ENCODE measurements around the gene TPCN2.

The TPCN2 gene

DNA sequence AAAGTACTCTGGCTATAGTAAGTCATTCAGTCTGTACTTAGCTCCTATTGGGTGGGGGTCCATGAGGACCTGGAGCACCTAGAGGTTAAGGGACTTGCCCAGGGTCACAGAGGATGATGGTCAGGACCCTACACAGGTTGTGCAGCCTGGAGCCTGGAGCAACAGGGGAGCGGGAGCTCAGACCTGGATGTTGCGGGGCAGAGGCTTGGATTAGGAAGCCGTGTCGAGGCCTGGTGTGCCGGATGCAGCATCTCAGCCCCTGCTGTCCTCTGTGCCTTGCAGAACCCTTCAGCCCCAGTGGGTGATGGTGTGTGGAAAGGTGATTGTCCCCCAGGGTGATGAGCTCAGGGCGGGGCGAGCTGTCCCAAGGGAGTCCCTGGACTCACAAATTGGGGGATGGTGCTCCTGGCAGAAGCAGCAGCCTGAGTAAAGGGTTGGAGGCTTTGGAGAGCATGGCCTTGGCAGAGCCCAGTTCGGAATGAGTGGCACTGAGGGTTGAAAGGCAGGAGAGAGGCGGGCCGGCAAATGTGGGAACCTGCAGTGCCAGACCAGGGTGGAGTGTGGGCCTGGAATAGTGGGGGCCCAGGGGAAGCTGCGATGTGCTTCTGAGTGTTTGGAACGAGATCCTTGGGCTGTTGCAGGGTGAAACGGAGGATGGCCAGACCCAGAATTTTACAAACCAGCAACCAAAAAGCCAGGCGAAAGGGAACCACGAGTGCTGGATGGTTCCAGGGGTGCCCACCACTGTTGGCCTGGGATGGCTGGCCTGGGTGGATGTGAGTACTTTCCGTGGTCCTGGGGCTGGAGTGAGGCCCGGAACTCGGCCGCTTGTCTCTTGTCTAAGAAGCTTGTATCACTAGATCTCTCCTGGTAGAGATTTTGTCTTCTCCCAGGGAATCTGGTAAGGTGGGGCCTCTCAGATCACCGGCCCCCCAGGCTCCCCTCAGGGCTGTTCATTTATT is 2.9 kb downstream of the TPCN2 start:
- TF ChIP-seq, protein P1, sequence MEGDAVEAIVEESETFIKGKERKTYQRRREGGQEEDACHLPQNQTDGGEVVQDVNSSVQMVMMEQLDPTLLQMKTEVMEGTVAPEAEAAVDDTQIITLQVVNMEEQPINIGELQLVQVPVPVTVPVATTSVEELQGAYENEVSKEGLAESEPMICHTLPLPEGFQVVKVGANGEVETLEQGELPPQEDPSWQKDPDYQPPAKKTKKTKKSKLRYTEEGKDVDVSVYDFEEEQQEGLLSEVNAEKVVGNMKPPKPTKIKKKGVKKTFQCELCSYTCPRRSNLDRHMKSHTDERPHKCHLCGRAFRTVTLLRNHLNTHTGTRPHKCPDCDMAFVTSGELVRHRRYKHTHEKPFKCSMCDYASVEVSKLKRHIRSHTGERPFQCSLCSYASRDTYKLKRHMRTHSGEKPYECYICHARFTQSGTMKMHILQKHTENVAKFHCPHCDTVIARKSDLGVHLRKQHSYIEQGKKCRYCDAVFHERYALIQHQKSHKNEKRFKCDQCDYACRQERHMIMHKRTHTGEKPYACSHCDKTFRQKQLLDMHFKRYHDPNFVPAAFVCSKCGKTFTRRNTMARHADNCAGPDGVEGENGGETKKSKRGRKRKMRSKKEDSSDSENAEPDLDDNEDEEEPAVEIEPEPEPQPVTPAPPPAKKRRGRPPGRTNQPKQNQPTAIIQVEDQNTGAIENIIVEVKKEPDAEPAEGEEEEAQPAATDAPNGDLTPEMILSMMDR (IDR thresholded peaks at IDR 0.05; ENCODE audit: borderline replicate concordance, insufficient read depth, low read depth, low read length), result no peak

DNA sequence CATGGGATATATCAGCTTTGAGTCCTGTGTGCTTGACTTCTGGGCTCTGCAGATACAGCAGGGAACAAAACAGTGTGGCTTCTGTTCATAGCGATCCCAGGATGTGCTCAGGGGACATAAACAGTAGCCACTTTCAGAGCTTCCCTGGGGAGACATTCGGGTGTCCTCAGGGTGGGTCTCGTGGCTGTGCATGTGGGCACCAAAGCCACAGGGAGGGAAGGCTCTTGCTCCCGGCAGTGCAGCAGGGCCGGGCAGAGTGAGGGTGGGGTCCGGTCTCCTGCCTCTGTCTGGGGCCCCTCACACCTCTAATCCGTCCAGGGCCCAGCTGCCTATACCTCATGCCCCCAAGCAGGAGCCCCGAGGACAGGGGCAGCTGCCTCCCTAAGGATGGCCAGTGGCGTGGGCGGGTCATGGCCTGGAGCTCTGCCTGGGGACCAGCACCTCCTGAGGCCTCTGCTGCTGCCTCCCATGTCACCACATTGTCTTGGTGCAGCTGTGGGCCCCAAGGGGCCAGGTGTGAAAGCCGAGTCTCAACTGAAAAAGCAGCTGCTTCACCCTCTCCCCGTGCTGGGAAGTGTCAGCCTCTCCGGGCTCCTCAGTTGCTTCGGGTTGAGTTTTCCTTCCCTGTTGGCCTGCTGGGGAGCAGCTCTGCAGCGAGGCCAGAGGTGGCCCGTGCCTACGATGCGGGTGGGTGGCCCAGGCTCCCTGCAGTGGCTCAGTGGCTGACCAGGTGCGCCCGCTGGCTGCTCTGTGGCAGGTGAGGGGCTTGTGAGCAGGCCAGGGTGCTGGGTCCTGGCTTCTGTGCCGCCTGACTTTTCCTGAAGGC is 3.8 kb downstream of the TPCN2 start:
- H3K4me3 ChIP-seq (ENCODE audit: low read depth, low read length), result peak overlapping the region; percentile 37
- TF ChIP-seq, protein P1 (IDR thresholded peaks at IDR 0.05; ENCODE audit: borderline replicate concordance, insufficient read depth, low read depth, low read length), result no peak

More for the DNA sequence above, 2.9 kb downstream of the TPCN2 start:
- peak overlapping the region; percentile 37 for H3K4me3 ChIP-seq (ENCODE audit: low read depth, low read length)

DNA sequence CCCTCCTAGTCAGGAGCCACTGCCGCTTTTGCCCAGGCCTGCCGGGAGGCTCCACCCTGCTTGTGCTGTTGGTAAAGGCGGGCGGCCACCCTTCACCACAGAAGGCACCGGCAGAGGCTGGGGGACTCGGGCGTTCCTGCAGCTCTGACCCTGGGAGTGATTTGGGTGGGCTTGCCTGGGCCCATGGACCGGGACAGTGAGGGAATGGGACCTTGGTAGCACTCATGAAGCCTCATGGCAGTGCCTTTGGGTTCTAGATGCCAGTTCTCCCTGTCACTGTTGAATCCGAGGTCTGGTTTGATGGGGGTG is 4.4 kb downstream of the TPCN2 start:
- H3K4me3 ChIP-seq (ENCODE audit: low read depth, low read length), result no peak overlapping the region
- TF ChIP-seq, protein P1 (IDR thresholded peaks at IDR 0.05; ENCODE audit: borderline replicate concordance, insufficient read depth, low read depth, low read length), result no peak

DNA sequence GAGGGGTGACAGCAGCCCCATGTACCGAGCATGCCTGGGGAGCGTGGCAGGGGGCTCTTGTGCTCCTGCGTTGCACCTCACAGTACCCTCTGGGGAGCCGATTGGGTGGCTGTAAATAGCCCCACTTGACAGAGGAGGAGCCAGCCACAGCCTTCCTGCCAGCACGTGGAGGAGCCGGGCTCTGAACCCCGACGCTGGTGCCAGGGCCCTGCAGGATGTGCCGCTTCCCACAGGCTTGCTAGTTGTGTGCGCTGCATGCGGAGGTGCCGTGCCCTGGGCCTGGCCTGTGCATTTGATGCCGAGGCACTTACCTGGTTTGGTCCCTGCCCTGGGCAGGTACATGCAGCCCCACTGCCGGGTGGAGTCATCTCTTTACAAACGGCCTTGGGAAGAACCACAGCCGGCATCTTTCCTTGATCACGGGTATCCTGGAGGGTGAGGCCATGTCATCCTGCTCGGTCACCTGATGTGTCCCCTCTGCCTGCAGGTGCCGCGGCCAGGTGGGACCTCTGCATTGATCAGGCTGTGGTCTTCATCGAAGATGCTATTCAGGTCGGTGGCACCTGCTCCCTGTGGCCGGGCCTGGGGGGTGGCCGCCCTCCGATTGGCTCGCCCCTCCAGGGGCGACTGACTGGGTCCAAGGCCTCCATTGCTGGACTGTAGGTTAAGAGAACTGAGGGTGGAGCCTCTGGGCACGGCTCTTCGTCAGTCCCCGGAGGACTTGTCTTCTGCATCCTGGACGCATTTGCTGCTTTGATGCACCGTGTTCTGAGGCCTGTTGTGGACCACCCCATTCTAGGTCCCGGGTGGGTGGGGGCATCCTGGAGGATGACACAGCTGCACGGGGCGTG is 5.0 kb downstream of the TPCN2 start:
- TF ChIP-seq, protein P1 (IDR thresholded peaks at IDR 0.05; ENCODE audit: borderline replicate concordance, insufficient read depth, low read depth, low read length), result no peak
- no peak overlapping the region for H3K4me3 ChIP-seq (ENCODE audit: low read depth, low read length)

DNA sequence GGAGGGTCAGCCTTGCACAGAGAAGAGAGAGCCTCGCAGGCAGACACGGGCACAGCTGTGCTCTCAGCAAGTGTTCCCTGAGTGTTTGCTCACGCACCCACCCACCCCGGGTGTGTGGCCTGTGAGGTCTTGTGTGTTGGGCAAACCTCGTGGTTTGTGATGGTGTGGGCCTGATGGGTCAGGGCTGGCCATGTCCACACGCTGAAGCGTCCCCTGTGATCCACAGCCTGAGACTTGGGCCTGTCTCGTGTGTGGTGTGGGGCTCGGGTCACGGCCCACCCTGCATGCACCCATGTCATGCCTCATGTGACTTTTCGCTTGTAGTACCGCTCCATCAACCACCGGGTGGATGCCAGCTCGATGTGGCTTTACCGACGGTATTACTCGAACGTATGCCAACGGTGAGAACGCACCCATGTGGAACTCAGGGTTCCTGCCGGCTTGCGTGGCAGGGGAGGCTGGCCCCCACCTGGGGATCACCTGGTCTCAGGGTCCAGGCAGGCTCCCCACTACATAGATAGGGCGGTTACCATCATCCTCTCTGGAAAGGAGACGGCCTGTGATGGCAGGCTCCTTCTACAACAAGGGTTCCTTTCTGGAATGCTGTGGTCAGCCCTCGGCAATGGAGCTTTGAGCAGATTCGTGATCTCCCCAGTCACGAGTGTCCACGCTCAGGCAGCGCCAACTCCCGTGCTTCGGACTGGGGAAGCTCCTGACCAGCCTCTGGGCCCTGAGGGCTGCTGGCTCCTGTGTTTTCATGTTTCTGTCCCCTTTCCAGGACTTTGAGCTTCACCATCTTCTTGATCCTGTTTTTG is 5.9 kb downstream of the TPCN2 start:
- no peak overlapping the region for H3K4me3 ChIP-seq (ENCODE audit: low read depth, low read length)
- TF ChIP-seq, protein P1 (IDR thresholded peaks at IDR 0.05; ENCODE audit: borderline replicate concordance, insufficient read depth, low read depth, low read length), result no peak

DNA sequence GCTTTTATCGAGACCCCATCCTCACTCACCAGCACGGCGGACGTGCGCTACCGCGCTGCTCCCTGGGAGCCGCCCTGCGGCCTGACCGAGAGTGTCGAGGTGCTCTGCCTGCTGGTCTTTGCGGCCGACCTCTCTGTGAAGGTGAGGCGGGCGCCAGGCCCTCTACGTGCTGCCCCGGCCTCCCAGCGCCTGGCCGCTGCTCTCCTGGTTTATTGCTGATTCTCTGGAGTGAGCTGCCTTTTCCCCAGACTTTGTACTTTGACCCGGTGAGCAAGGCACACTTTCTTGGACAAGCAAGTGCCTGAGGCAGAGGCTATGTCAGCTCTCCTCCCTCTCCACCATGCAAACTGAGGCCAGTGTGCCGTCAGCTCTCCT is 6.5 kb downstream of the TPCN2 start:
- no peak overlapping the region for H3K4me3 ChIP-seq (ENCODE audit: low read depth, low read length)
- TF ChIP-seq, protein P1 (IDR thresholded peaks at IDR 0.05; ENCODE audit: borderline replicate concordance, insufficient read depth, low read depth, low read length), result no peak

Data from GM12875 (cell line).